ENCODE measurements around the gene TOMM34.

DNA sequence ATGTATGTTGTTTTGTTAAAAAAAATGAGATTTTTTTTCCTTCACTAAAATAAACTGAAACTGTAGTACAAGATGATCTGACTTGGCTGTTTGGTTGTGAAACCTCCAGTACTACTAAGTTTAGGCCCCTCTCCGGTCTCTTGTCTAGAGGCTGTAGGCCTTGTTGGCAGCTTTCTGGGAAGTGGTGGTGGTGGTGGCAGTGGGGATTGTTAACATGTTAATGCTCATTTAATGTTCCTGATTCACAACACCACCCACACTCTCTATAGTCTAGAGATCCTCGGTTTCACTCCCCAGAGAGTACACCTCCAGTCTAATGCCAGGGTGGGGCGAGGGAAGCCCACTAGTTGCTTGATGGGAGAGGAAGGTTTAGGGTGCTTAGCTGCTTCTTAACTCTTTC lies 30.2 kb upstream of the TOMM34 start:
- TF ChIP-seq EZH2phosphoT487 (IDR thresholded peaks at IDR 0.05; ENCODE audit: low read depth, severe bottlenecking, unreplicated experiment) (no peak), CTCF (IDR thresholded peaks at IDR 0.05; ENCODE audit: poor library complexity) (no peak)
